ENCODE data around the gene CAP2.

CAP2 gene

DNA sequence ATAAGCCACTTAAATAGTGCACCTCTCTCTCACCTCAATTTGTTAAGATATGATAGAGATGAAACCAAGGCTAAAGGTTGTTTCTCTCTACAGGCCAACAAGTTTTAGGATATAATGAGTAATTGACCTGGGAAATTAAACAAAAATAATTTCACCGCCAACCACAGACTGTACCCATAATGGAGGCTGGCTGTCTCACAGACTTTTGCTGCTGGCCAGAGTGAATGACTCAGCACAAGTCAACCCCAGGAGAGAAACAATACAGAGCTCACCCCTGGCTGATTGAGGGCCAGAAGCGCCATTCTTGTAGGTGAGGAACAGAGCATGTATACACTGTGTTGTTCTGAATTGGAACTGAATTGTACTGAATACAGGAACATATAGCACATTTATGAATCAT is 99.9 kb downstream of the CAP2 start:
- H2AFZ ChIP-seq (ENCODE audit: low read length) = no peak overlapping the region
- no peak for DNase-seq (ENCODE audit: low spot score)
- WGBS, 2 donors (ENCODE audit: extremely low coverage in 2 of 2, insufficient read length in 2 of 2, insufficient replicate concordance in 1 of 2) = no CpG with 5 or more reads among the region's 2 CpGs

DNA sequence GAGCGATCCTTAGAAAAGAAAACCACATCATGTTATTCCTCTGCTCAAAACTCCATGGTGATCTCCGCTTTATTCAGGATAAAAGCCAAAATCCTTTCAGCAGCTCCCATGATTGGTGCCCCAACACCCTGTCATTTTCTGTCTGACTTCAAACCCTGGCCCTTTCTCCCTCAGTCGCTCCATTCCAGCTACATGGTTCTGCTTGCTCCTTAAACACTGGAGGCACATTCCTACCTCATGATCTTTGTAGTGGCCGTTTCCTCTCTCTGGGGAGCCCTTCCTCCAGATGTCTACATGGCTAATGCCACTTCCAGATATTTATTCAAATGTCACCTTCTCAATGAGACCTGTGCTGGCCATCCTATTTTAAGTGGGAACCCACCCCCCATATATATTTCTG is 100.8 kb downstream of the CAP2 start:
- H3K27ac ChIP-seq (replicated peaks; ENCODE audit: low read length) = no peak overlapping the region

More for the DNA sequence above, 99.9 kb downstream of the CAP2 start:
- Histone ChIP-seq H3K27me3 (ENCODE audit: control insufficient read depth in 3 of 3, insufficient read depth in 3 of 3, low read depth in 1 of 3, low read length in 3 of 3) (no peaks in the 10 kb centered on the region), H3K14ac (ENCODE audit: low read length) (no peak overlapping the region), H3K4me1 (ENCODE audit: control insufficient read depth in 2 of 2, insufficient read depth in 1 of 2, low read depth in 1 of 2, low read length in 2 of 2) (peaks cover 4 to 5% of the 10 kb centered on the region in 2 donors), H3K9me3 (replicated peaks in 1 of 2; ENCODE audit: control insufficient read depth in 2 of 2, insufficient read depth in 1 of 2, low read depth in 1 of 2, low read length in 2 of 2) (no peaks in the 10 kb centered on the region), H3K4ac (ENCODE audit: low read length) (no peak overlapping the region), H4K91ac (ENCODE audit: low read depth, low read length, poor library complexity) (no peak overlapping the region), H3K18ac (ENCODE audit: low read length) (no peak overlapping the region), H2BK15ac (ENCODE audit: low read length) (no peak overlapping the region), H2BK120ac (ENCODE audit: low read depth, low read length) (no peak overlapping the region), H3K27ac (replicated peaks; ENCODE audit: low read length) (no peak overlapping the region), H4K8ac (ENCODE audit: low read depth, low read length) (no peak overlapping the region), H3K4me2 (ENCODE audit: insufficient read depth, low read length, poor library complexity, severe bottlenecking) (no peak overlapping the region), H2BK12ac (ENCODE audit: low read length) (no peak overlapping the region), H3K4me3 (ENCODE audit: low read length in 2 of 2) (no peak overlapping the region), H3K23ac (ENCODE audit: low read depth, low read length, poor library complexity) (no peak overlapping the region), H2BK5ac (ENCODE audit: low read length) (no peak overlapping the region), H3K79me1 (ENCODE audit: low read depth, low read length) (no peaks in the 10 kb centered on the region), H2AK5ac (ENCODE audit: low read depth, low read length) (no peak overlapping the region), H3K36me3 (replicated peaks in 1 of 2; ENCODE audit: control insufficient read depth in 2 of 2, insufficient read depth in 2 of 2, low read length in 2 of 2) (no peaks in the 10 kb centered on the region), H3K9ac (ENCODE audit: low read depth, low read length, poor library complexity) (no peak overlapping the region)

DNA sequence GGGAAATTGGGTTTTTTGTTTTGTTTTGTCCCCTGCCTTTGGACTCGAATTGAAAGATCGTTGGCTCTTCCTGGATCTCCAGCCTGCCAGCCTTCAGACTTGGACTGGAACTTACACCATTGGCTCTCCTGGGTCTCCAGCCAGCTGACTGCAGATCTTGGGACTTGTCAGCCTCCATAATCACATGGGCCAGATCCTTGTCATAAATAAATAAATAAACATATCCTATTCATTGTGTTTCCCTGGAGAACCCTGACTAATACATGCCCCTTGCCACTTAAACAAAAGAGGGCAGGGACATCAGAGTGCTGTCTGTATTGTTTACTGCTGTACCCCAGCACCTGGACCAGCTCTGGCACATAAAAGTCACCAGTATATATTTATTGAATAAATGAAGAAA is 101.5 kb downstream of the CAP2 start:
- Histone ChIP-seq H2AK5ac (ENCODE audit: low read depth, low read length) (no peak overlapping the region), H3K18ac (ENCODE audit: low read length) (no peak overlapping the region), H3K9ac (ENCODE audit: low read depth, low read length, poor library complexity) (no peak overlapping the region), H3K36me3 (replicated peaks in 1 of 2; ENCODE audit: control insufficient read depth in 2 of 2, insufficient read depth in 2 of 2, low read length in 2 of 2) (no peaks in the 10 kb centered on the region), H2BK5ac (ENCODE audit: low read length) (no peak overlapping the region), H3K4me1 (ENCODE audit: control insufficient read depth in 2 of 2, insufficient read depth in 1 of 2, low read depth in 1 of 2, low read length in 2 of 2) (peaks cover 4 to 5% of the 10 kb centered on the region in 2 donors), H4K8ac (ENCODE audit: low read depth, low read length) (no peak overlapping the region), H3K4me3 (ENCODE audit: low read length in 2 of 2) (no peak overlapping the region), H3K14ac (ENCODE audit: low read length) (no peak overlapping the region), H2BK120ac (ENCODE audit: low read depth, low read length) (no peak overlapping the region), H3K4me2 (ENCODE audit: insufficient read depth, low read length, poor library complexity, severe bottlenecking) (no peak overlapping the region), H2AFZ (ENCODE audit: low read length) (no peak overlapping the region), H2BK15ac (ENCODE audit: low read length) (no peak overlapping the region), H2BK12ac (ENCODE audit: low read length) (no peak overlapping the region), H3K4ac (ENCODE audit: low read length) (no peak overlapping the region), H4K91ac (ENCODE audit: low read depth, low read length, poor library complexity) (no peak overlapping the region), H3K27ac (replicated peaks; ENCODE audit: low read length) (no peak overlapping the region), H3K27me3 (ENCODE audit: control insufficient read depth in 3 of 3, insufficient read depth in 3 of 3, low read depth in 1 of 3, low read length in 3 of 3) (no peaks in the 10 kb centered on the region), H3K79me1 (ENCODE audit: low read depth, low read length) (no peaks in the 10 kb centered on the region), H3K23ac (ENCODE audit: low read depth, low read length, poor library complexity) (no peak overlapping the region), H3K9me3 (replicated peaks in 1 of 2; ENCODE audit: control insufficient read depth in 2 of 2, insufficient read depth in 1 of 2, low read depth in 1 of 2, low read length in 2 of 2) (no peaks in the 10 kb centered on the region)
- no CpG with 5 or more reads among the region's 2 CpGs for WGBS, 2 donors (ENCODE audit: extremely low coverage in 2 of 2, insufficient read length in 2 of 2, insufficient replicate concordance in 1 of 2)
- no peak for DNase-seq (ENCODE audit: low spot score)

More for the DNA sequence above, 100.8 kb downstream of the CAP2 start:
- Histone ChIP-seq H3K4ac (ENCODE audit: low read length) (no peak overlapping the region), H3K4me1 (ENCODE audit: control insufficient read depth in 2 of 2, insufficient read depth in 1 of 2, low read depth in 1 of 2, low read length in 2 of 2) (peaks cover 4 to 5% of the 10 kb centered on the region in 2 donors), H3K23ac (ENCODE audit: low read depth, low read length, poor library complexity) (no peak overlapping the region), H2BK5ac (ENCODE audit: low read length) (no peak overlapping the region), H3K9ac (ENCODE audit: low read depth, low read length, poor library complexity) (no peak overlapping the region), H3K14ac (ENCODE audit: low read length) (no peak overlapping the region), H3K18ac (ENCODE audit: low read length) (no peak overlapping the region), H4K8ac (ENCODE audit: low read depth, low read length) (no peak overlapping the region), H4K91ac (ENCODE audit: low read depth, low read length, poor library complexity) (no peak overlapping the region), H3K4me2 (ENCODE audit: insufficient read depth, low read length, poor library complexity, severe bottlenecking) (no peak overlapping the region), H2AK5ac (ENCODE audit: low read depth, low read length) (no peak overlapping the region), H2BK15ac (ENCODE audit: low read length) (no peak overlapping the region), H2BK120ac (ENCODE audit: low read depth, low read length) (no peak overlapping the region), H2AFZ (ENCODE audit: low read length) (no peak overlapping the region), H3K27me3 (ENCODE audit: control insufficient read depth in 3 of 3, insufficient read depth in 3 of 3, low read depth in 1 of 3, low read length in 3 of 3) (no peaks in the 10 kb centered on the region), H3K79me1 (ENCODE audit: low read depth, low read length) (no peaks in the 10 kb centered on the region), H3K4me3 (ENCODE audit: low read length in 2 of 2) (no peak overlapping the region), H3K9me3 (replicated peaks in 1 of 2; ENCODE audit: control insufficient read depth in 2 of 2, insufficient read depth in 1 of 2, low read depth in 1 of 2, low read length in 2 of 2) (no peaks in the 10 kb centered on the region), H2BK12ac (ENCODE audit: low read length) (no peak overlapping the region), H3K36me3 (replicated peaks in 1 of 2; ENCODE audit: control insufficient read depth in 2 of 2, insufficient read depth in 2 of 2, low read length in 2 of 2) (no peaks in the 10 kb centered on the region)
- WGBS, 2 donors (ENCODE audit: extremely low coverage in 2 of 2, insufficient read length in 2 of 2, insufficient replicate concordance in 1 of 2) = no CpG with 5 or more reads among the region's 4 CpGs
- no peak for DNase-seq (ENCODE audit: low spot score)

DNA sequence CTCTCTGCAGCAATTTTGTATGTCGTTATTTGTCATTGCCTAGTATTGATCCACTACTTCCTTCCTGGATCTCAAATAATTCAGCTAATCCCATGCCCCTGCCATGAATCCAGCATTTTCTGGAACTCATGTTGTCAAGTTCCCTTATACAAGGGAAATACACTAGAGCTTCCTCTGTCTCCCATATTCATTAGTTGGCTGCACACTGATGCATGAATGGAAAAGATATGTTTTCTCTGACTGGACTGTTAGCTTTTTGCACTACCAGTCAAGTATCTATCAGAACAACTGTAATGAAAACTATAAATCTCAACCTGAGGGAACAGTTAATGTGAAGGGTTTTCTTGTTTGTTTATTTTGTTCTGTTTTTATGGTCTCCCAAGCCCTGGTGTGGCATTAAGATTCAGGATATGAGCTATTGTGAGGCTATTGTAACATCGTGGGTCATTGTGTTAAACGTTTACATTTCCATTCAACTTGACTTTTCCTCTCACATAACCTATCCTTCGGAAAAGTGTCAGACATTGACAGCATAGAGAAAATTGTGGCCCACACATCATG is 104.2 kb downstream of the CAP2 start:
- Histone ChIP-seq H2BK120ac (ENCODE audit: low read depth, low read length) (no peak overlapping the region), H3K27ac (replicated peaks; ENCODE audit: low read length) (no peak overlapping the region)

More for the DNA sequence above, 104.2 kb downstream of the CAP2 start:
- no peak overlapping the region for H3K18ac ChIP-seq (ENCODE audit: low read length)
- no peak overlapping the region for H3K9ac ChIP-seq (ENCODE audit: low read depth, low read length, poor library complexity)
- H3K4ac ChIP-seq (ENCODE audit: low read length) = no peak overlapping the region
- H3K14ac ChIP-seq (ENCODE audit: low read length) = no peak overlapping the region
- no peak overlapping the region for H2BK5ac ChIP-seq (ENCODE audit: low read length)
- H4K91ac ChIP-seq (ENCODE audit: low read depth, low read length, poor library complexity) = no peak overlapping the region
- no peak for DNase-seq (ENCODE audit: low spot score)
- H2BK15ac ChIP-seq (ENCODE audit: low read length) = no peak overlapping the region
- no peaks in the 10 kb centered on the region for H3K9me3 ChIP-seq (replicated peaks in 1 of 2; ENCODE audit: control insufficient read depth in 2 of 2, insufficient read depth in 1 of 2, low read depth in 1 of 2, low read length in 2 of 2)
- H2AK5ac ChIP-seq (ENCODE audit: low read depth, low read length) = no peak overlapping the region
- H3K4me3 ChIP-seq (ENCODE audit: low read length in 2 of 2) = no peak overlapping the region
- no peaks in the 10 kb centered on the region for H3K27me3 ChIP-seq (ENCODE audit: control insufficient read depth in 3 of 3, insufficient read depth in 3 of 3, low read depth in 1 of 3, low read length in 3 of 3)
- WGBS, 2 donors (ENCODE audit: extremely low coverage in 2 of 2, insufficient read length in 2 of 2, insufficient replicate concordance in 1 of 2) = no CpG with 5 or more reads among the region's 4 CpGs
- H3K4me1 ChIP-seq (ENCODE audit: control insufficient read depth in 2 of 2, insufficient read depth in 1 of 2, low read depth in 1 of 2, low read length in 2 of 2) = peaks cover 4 to 5% of the 10 kb centered on the region in 2 donors
- no peak overlapping the region for H4K8ac ChIP-seq (ENCODE audit: low read depth, low read length)
- H3K79me1 ChIP-seq (ENCODE audit: low read depth, low read length) = no peaks in the 10 kb centered on the region
- no peak overlapping the region for H2BK12ac ChIP-seq (ENCODE audit: low read length)
- H3K4me2 ChIP-seq (ENCODE audit: insufficient read depth, low read length, poor library complexity, severe bottlenecking) = no peak overlapping the region
- H2AFZ ChIP-seq (ENCODE audit: low read length) = no peak overlapping the region
- H3K36me3 ChIP-seq (replicated peaks in 1 of 2; ENCODE audit: control insufficient read depth in 2 of 2, insufficient read depth in 2 of 2, low read length in 2 of 2) = no peaks in the 10 kb centered on the region
- no peak overlapping the region for H3K23ac ChIP-seq (ENCODE audit: low read depth, low read length, poor library complexity)
